Stimulated activated CD8-positive, alpha-beta memory T cell treated with anti-CD3 and anti-CD28 coated beads, Interleukin-15, amount 100 ng/mL, for 24 hours (primary cell): Measurements from ENCODE around the gene ERVH48-1.
"Not testable (repeated sequence)": the region's sequence is repeated elsewhere in the genome, so short reads cannot be mapped to it uniquely, and the experiment has no call there.

Experiments
- DNase-seq: peaks from one replicate; pipeline ENCODE4 v3.0.0-alpha.2; 2020; ENCODE audit warnings: low read depth

The ERVH48-1 gene

DNA sequence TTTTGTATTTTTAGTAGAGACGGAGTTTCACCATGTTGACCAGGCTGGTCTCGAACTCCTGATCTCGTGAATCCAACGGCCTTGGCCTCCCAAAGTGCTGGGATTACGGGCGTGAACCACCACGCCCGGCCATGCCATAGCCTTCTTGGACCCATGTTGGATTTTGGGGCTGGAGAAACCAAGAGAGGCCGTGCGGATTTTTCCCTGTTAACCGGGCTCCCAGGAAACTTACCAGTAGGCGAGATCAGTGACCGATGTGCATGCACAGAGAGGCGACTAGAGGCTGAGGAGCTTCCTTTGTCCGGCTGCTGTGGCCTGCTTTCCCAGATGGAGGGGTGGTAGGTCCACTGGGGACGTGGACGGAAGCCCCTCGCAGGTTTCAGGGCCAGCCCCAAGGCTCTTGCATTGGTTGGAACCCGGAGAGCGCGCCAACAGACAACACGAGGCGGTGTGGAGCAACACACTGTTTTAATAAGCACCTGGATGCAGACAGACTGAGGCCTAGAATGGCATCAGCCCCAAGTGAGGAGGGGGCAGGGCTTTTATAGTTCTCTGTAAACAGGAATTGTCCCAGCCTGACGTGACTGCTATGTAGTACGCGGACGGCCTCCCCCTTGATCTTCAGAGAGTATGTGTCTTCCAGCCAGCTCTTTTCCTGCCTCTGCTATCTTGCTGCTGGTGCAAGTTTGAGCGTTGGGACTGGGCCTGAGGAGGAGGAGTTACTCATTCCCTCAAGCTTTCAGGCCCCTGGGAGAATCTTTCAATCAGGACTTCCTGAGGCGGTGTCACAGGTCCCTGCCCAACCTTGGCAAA is at the start of gene ERVH48-1:
TSS of gene ERVH48-1 (minus strand) at position 517 of the 813 bp plus-strand sequence. CDS start 6,624 bp downstream, outside the sequence.
- no peak for DNase-seq

DNA sequence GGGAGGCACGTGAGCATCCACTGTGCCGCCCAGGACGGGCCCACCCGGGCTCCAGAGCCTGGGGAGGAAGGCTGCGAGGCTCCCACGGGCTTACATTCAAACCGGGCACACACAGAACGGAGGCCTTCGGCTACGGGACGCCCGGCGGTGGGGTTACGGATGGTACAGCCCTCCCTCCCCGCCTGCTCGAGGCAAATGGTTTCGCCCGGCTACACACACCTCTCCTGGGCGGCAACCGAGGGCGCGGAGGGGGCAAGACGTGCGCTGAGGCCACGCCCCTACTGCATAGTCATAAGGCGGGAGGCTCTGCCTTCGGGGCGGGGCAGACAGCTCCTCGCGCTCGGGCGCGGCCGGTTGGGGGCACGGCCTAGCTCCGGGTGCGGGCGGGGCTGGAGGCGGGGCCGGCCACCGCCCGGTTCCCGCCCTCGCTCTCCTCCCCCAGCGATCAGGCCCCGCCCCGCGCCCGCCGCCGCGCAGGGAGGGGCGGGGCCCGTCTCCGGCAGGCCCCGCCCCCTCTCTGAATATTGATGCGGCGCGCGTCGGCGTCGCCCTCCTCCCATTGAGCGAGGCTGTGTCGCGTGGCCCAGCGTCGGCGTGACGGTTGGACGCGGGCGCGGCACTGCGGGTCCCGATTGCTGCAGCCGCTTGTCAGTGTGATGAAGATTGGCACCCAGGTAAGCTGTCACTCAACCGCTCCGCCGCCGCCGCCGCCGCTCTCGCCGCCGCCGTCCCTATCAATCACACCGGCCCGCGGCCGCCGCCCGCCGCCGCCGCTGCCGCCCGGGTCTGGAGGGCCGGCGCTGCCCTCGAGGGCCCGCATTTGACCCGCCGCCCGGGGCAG is 48.8 kb upstream of the ERVH48-1 start, which contains the start of gene PKNOX1:
TSS of gene PKNOX1 (plus strand) at position 572 of the 841 bp plus-strand sequence. CDS start 29,820 bp downstream, outside the sequence.
- DNase-seq, result peak; percentile 94

DNA sequence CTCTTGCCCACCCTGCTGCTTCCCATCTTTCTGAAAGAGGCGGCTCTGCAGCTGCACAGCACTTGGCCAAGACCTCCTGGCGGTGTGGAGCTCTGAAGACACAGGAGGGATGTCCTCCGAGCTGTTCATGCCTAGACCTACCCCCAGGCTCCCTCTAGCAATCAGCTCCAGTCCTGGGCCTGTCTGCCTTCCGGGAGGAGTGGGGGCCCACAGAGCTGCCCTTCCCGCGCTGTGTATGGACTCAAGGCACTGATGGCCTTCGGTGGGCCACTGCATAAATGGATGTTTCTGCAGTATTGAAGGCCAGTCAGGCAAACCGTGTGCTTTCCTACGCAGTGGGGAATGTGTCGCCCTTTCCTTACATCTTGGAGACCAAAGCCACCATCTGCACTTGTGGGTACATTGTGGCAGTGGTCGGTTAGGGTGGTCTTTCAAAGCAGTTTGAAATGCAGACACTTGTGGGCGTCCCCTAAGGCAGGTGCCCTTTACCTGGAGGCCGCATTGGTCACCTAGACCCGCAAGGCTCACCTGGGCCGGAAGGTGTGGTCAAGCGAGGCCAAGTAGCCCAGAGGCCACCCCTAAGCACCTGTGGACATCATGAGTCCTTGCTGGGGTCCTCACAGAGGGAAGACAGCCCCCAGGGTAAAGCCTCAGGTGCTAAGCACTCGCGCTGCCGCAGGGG is 48.0 kb upstream of the ERVH48-1 start:
- no peak for DNase-seq

DNA sequence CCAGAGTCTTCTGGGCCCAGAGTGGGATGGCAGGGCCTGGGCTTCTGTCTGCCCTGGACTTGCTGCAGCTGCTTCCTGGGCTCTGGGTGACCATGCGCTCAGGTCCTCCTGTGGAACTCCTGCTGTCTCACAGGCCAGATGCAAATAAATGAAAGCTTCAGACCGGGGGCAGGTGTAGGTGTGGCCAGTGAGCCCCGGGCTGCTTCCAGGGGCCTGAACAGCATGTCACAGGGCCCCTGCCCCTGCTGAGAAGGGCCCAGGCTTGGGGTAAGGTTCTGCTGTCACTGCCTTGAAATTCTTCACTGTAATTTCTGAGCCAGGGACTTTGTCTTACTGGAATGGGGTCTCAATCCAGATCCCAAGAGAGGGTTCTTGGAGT is 46.5 kb upstream of the ERVH48-1 start:
- DNase-seq, result no peak

DNA sequence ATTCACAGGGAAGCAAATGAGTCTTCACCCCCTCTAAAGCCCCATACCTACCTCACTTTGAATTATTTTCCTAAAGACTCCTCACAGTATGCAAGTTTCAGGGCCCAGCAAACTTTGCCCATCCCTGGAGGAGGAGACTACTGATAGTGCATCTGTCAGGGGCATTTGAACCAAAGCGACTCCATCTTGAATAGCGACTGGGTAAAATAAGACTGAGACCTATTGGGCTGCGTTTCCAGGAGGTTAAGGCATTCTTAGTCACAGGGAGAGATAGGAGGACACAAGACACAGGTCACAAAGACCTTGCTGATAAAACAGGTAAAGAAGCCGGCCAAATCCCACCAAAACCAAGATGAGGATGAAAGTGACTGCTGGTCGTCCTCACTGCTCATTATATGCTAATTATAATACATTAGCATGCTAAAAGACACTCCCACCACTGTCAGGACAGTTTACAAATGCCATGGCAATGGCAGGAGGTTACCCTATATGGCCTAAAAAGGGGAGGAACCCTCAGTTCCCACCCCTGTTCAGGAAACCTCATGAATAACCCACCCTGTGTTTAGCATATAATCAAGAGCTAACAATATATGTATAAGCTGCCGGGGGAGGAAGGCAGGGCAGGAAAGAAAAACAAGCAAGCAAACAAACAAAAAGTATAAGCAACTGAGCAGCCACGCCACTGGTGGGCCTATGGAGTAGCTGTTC is 45.7 kb upstream of the ERVH48-1 start:
- no peak for DNase-seq

DNA sequence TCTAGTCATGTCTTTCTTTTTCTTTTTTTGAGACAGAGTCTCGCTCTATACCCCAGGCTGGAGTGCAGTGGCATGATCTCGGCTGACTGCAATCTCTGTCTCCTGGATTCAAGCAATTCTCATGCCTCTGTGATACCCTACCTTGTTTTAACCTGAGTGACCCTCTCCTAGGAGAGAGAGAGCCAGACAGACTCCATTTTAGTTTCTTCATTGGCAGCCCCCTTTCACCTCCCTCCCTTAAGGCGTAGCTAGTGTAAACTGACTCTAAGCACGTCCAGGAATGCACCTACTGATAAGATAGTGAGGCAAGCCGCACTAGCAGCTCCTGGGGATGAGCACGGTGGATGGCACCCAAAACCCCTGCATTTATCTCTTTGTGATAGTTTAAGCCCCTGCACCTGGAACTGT is 43.8 kb upstream of the ERVH48-1 start:
- DNase-seq, result no peak

DNA sequence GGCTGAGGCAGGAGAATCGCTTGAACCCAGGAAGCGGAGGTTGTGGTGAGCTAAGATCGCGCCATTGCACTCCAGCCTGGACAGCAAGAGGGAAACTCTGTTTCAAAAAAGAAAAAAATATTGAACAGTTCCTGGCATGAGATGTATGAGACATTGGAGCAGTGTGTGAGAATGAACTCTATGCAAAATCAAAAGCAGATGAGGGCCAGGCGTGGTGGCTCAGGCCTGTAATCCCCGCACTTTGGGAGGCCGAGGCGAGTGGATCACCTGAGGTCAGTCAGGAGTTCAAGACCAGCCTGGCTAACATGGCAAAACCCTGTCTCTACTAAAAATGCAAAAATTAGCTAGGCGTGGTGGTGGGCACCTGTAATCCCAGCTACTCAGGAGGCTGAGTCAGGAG is 42.2 kb upstream of the ERVH48-1 start:
- not testable (repeated sequence) for DNase-seq

DNA sequence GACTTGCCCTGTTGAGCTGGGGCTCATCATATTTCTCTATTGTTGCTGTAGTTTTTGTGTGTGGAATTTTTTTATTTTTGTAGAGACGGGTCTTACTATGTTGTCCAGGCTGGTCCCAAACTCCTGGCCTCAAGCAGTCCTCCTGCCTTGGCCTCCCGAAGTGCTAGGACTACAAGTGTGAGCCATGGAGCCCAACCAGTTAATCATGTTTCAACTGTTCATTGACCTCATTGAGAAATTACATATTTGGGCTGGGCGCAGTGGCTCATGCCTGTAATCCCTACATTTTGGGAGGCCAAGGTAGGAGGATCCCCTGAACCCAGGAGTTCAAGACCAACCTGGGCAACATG is 39.8 kb upstream of the ERVH48-1 start:
- no peak for DNase-seq

DNA sequence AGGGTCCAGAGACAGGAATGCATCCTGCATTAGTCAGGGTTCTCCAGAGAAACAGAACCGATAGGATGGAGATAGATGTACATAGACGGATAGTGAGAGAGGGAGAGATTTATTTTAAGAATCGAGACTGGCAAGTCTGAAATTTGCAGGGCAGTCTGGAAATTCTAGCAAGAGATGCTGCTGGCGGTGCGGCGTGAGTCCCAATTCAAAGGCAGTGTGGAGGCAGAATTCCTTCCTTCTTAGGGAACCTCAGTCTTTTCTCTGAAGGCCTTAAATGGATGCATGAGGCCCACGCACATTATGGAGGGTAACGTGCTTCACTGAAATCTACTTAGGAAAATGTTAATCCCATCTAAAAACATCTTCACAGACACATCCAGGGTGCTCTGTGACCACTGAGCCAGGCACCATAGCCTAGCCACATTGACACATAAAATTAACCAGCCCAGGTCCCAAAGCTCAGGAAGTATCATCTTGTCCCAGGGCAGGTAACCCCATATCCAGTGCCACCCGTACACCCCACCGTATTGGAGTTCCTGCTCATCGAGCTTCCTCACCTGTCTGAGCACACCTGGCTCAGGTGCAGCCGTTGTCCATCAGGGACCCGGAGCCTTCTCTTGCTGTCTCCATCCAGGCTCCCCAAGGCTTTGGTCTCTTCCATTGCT is 39.2 kb upstream of the ERVH48-1 start:
- DNase-seq, result no peak

DNA sequence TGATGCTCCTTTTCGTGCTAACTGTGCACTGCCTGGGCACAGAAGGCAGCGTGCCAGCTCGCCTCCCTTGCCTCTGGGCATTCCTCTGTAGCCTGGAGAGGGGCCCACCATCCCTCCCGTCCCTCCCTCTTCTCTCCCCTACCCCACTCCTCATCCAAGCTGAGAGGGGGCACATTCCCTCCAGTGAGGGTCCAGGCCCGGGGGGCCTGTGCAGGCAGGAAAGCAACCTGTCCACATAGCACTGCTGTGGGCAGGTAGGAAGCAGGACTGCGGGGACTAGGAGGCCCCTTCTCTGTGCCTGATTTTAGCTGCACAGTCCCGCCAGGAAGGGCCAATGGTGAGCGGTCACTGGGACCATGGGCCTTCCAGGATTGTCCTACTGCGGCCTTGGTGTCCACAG is 38.7 kb upstream of the ERVH48-1 start:
- no peak for DNase-seq

DNA sequence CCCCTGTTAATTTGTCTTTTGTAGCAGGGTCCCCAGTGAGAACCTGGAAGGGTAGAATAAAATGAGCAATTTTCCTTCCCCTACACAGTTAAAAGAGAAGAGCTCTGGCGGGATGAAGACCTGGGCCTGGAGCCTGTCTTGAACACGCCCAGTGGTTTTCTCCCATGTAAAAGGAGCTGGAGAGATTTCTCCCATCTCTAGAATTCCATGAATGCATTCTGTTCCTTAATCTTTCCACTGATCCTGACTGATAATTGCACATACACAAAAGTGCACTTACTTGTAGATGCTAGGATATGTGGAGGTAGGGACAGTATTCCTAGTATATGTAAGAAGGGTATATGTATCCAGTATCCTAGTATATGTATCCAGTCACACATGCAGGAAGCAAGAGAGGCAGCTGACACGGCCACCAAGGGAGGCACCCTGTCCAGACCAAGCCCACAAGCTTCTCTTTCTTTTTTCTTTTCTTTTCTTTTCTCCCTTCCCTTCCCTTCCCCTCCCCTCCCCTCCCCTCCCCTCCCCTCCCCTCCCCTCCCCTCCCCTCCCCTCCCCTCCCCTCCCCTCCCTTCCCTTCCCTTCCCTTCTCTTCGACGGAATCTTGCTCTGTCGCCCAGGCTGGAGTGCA is 37.1 kb upstream of the ERVH48-1 start:
- no peak for DNase-seq

DNA sequence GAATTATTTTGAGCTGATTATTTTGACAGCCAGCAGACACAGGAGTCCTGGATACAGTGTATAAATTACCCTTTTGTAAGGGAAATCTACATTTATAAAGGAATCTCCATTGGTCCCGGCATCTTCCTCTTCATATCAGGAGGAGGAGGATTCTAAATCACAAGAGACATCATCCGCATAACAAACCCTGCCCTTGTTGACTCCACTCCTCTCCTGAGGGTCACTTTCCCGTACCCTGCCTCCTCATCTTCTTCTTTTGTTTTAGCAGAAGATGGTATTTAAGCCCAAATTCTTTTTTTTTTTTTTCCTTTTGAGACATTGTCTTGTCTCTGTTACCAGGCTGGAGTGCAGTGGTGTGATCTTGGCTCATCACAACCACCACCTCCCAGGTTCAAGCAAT is 34.3 kb upstream of the ERVH48-1 start:
- no peak for DNase-seq

DNA sequence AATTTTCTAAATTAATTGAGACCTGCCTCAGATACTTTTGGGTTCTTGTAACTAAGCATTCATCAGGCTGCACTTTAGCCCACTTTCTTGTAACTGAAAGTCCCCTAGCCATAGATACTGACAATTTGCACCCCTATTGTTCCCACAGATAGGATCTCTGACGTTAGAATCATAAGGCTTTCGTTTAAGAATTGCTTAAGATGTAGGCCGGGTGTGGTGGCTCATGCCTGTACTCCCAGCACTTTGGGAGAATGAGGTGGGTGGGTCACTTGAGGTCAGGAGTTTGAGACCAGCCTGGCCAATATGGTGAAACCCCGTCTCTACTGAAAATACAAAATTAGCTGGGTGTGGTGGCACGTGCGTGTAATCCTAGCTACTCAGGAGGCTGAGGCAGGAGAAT is 32.7 kb upstream of the ERVH48-1 start:
- not testable (repeated sequence) for DNase-seq

DNA sequence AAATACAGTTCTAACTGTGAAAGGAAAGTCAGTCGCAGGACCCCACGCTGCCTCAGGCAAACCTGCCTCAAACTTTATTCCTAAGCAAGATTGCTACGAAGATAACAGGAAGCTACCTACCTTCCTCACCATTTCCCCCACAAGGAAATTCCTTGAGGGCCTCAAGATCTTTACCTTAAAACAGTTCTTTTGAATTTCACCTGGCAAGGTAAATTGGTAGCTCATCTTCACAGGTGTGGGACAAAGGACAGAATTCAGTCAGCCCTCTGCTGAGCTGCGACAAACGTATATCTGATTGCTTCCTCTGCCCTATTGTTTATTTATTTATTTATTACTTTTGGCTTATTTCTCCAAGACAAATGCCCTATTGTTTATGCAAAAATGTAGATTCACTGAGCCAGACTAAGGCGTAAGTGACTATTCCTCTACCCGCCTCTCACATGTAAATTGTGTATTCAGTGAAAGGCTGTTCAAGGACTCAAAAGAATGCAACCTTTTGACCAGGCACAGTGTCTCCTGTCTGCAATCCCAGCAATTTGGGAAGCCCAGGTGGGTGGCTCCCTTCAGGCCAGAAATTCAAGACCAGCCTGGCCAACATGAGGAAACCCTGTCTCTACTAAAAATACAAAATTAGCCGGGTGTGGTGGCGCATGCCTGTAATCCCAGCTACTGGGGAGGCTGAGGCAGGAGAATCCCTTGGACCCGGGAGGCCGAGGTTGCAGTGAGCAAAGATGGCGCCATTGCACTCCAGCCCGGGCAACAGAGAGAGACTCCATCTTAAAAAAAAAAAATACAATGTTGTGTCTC is 31.6 kb upstream of the ERVH48-1 start:
- no peak for DNase-seq

DNA sequence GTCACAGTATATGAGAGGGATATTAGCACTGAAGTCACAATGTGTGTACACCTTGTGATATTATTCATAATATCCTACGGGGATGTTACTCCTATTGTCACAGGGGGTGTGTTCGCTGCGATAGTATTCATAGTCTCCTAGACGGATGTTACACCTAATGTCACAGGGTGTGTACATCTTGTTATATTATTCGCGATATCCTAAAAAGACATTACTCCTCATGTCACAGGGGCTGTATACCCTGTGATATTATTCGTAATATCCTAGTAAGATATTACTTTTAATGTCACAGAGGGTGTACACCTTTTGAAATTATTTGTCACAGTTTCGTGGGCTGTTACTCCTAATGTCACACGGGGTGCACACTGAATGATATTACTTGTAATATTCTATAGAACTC is 25.8 kb upstream of the ERVH48-1 start:
- DNase-seq, result not testable (repeated sequence)

DNA sequence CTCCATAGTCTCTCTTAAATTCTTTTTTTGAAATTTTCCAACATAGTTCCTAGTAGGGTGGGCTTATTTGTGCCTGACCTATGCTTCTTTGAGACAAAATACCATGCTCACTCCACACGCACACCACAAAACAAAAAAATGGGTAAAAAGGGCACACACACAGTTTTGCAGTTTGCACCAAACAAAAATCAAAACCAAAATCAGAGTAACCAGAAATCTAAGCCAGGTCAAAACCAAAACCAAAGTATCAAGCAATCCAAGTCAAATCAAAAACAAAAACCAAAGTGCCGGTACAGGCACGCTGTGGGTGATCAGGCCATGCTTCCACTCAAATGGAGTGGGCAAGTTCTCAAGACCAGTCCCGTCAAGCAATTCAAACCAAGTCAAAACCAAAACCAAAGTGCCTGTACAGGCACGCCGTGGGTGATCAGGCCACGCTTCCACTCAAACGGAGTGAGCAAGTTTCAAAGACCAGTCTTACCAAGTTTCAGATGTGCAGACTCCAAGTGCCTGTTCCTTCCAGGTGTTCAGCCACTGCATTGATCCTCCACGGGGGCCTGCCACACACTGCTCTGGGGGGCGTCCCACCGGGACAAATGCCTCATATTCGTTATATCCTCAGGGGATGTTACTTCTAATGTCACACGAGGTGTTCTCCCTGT is 23.8 kb upstream of the ERVH48-1 start:
- not testable (repeated sequence) for DNase-seq

DNA sequence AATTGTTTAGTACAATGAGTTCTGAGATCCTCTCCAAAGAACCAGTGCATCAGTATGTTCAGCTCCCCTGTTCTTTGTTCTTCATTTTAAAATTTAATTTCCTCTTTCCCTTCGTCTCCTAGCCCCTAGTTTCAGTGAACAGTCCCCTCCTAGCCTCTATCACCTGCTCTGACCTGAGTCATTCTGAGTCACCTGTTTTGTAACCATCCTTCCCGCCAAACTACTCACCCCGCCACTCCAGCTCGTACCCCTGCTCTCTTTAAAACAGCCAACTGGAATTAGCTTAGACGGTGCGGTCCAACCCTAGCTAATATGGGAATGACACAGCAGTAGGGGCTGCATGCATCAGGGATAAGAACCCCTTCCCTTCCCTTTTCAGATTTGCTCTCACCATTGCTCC is 16.8 kb upstream of the ERVH48-1 start:
- DNase-seq, result no peak

DNA sequence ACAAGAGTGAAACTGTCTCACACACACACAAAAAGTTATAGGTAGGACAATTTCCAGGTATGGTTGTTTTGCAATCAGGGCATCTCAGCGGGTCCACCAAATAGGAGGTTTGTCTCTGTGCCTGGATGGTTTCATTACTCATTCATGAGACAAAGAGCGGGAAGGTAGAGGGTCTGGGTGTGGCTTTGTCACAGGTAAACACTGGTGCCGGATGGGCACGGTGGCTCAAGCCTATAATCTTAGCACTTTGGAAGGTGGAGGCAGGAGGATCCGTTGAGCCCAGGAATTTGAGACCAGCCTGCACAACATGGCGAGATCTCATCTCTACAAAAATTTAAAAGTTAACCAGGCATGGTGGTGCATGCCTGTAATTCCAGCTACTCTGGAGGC is 16.3 kb upstream of the ERVH48-1 start:
- DNase-seq, result no peak

DNA sequence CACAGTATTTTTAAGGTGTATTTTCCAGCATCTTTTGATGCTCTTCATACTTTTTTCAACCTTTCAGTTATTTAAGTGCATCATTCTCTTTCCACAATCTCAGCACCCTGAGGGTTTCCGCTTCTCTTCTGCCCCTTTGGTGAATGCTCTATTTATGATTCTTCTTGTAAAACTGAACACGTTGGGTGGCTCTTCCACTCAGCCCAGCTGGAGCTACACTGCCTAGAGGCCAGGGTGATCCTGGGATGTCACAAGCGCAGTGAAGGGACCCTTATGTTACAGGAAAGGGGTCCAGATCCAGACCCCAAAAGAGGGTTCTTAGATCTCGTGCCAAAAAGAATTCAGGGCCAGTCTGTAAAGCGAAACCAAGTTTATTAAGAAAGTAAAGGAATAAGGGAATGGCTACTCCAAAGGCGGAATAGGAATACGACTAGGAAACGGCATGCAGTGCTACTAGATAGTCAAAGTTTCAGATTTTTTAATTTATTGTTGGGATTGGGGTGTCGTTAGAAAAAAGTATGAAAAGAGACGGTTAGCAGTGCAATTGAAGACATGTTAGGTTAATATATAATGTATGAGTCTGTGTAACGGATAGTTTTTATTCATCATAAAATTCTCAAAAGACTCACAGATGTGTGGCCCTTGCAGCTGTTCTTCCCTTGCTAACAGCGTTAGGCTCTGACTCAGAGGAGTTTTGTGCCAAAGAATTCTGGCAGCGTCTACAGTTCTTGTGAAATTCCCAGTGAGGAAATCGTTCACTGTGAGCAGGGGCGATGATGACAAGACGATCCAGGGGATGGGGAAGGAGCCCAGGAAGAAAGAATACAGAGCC is 14.4 kb upstream of the ERVH48-1 start:
- DNase-seq, result no peak
